SU-DHL-6 (cell line): ENCODE data around the gene ACVRL1.

Experiments used
- H2AFZ ChIP-seq: fragments of 200-600 bp; sonication (generic); 2 replicates; pipeline ENCODE4 v1.6.1; 2014; ENCODE audit warnings: low read depth, mild to moderate bottlenecking, moderate library complexity, mixed read lengths, antibody characterized with exemption, low read length; ENCODE audit not compliant: severe bottlenecking
- H3F3A ChIP-seq: fragments of 200-600 bp; shearing (Covaris generic); 2 replicates; pipeline ENCODE4 v1.6.0; 2016; ENCODE audit warnings: antibody characterized with exemption, mild to moderate bottlenecking; ENCODE audit not compliant: insufficient read depth
- H3K27ac ChIP-seq: fragments of 200-600 bp; sonication (generic); 2 replicates; pipeline ENCODE4 v1.5.1; 2016; ENCODE audit warnings: low read depth, mild to moderate bottlenecking, low read length, moderate library complexity, mixed read lengths
- H3K27me3 ChIP-seq: fragments of 200-600 bp; sonication (generic), shearing (Covaris generic); 2 replicates; pipeline ENCODE4 v1.6.0; 2014; ENCODE audit warnings: mild to moderate bottlenecking, low read length
- H3K36me3 ChIP-seq: fragments of 200-600 bp; sonication (generic); 2 replicates; pipeline ENCODE4 v1.6.1; 2014; ENCODE audit warnings: mild to moderate bottlenecking, low read length, mixed read lengths
- H3K4me2 ChIP-seq: fragments of 300-600, 200-600 bp; shearing (Covaris generic), sonication (generic); 2 replicates; pipeline ENCODE4 v1.6.0; 2014; ENCODE audit warnings: low read length, low read depth, mild to moderate bottlenecking; ENCODE audit not compliant: poor library complexity, severe bottlenecking
- H3K4me3 ChIP-seq: fragments of 200-600 bp; sonication (generic); 2 replicates; pipeline ENCODE4 v1.5.1; 2014; ENCODE audit warnings: antibody characterized with exemption, low read length, mild to moderate bottlenecking, mixed read lengths; ENCODE audit not compliant: insufficient read depth, poor library complexity, severe bottlenecking
- H3K79me2 ChIP-seq: fragments of 200-600 bp; sonication (generic); 2 replicates; pipeline ENCODE4 v1.6.1; 2014; ENCODE audit warnings: mild to moderate bottlenecking, low read length, moderate library complexity; ENCODE audit not compliant: insufficient read depth
- H3K9ac ChIP-seq: fragments of 200-600 bp; sonication (generic); 2 replicates; pipeline ENCODE4 v1.7.0; 2014; ENCODE audit warnings: mild to moderate bottlenecking, low read length
- H3K9me2 ChIP-seq: fragments of 200-600 bp; sonication (generic); replicated peaks from 2 replicates; pipeline ENCODE4 v1.6.1; 2014; ENCODE audit warnings: low read length; ENCODE audit not compliant: insufficient read depth
- H3K9me3 ChIP-seq: fragments of 200-600 bp; sonication (generic); 2 replicates; pipeline ENCODE4 v1.6.1; 2014; ENCODE audit warnings: low read length, mixed read lengths; ENCODE audit not compliant: insufficient read depth
- H4K20me1 ChIP-seq: fragments of 200-600 bp; sonication (generic); 2 replicates; pipeline ENCODE4 v1.6.1; 2014; ENCODE audit warnings: low read depth, mild to moderate bottlenecking, antibody characterized with exemption, low read length, moderate library complexity, mixed read lengths
- CTCF ChIP-seq: fragments of 200-600 bp; sonication (generic); IDR thresholded peaks from one replicate; pipeline ENCODE4 v1.5.1; 2017; ENCODE audit warnings: antibody characterized with exemption, mild to moderate bottlenecking, low read length, moderate library complexity; ENCODE audit not compliant: insufficient read depth, poor library complexity, severe bottlenecking
- EZH2phosphoT487 ChIP-seq: fragments of 200-600 bp; sonication (generic), shearing (Covaris generic); conservative IDR thresholded peaks from 2 replicates; pipeline ENCODE4 v1.6.1; 2018; ENCODE audit warnings: mild to moderate bottlenecking, antibody characterized with exemption, low read length, moderate library complexity, mixed read lengths

The ACVRL1 gene

GRCh38 chr12:51971679-51972421 is 64.5 kb downstream of the ACVRL1 start:
- no peaks in the 10 kb centered on the region for H3K9me2 ChIP-seq
- H2AFZ ChIP-seq: no peak overlapping the region
- H3K4me3 ChIP-seq: no peak overlapping the region
- H3F3A ChIP-seq: no peaks in the 10 kb centered on the region
- H3K4me2 ChIP-seq: no peak overlapping the region
- TF ChIP-seq CTCF (no peak), EZH2phosphoT487 (no peak)
- no peaks in the 10 kb centered on the region for H3K9me3 ChIP-seq
- no peaks in the 10 kb centered on the region for H3K36me3 ChIP-seq
- no peaks in the 10 kb centered on the region for H3K79me2 ChIP-seq
- no peak overlapping the region for H3K27ac ChIP-seq
- H3K27me3 ChIP-seq: no peaks in the 10 kb centered on the region
- no peak overlapping the region for H3K9ac ChIP-seq
- H4K20me1 ChIP-seq: no peaks in the 10 kb centered on the region; the same call in 1 of the 2 replicates

GRCh38 chr12:51972422-51972812 is 65.1 kb downstream of the ACVRL1 start:
- H3K9ac ChIP-seq: no peak overlapping the region
- H3K79me2 ChIP-seq: no peaks in the 10 kb centered on the region
- TF ChIP-seq EZH2phosphoT487: no peak
- no peak for TF ChIP-seq CTCF
- H3K36me3 ChIP-seq: no peaks in the 10 kb centered on the region
- H3K4me2 ChIP-seq: no peak overlapping the region
- no peaks in the 10 kb centered on the region for H3K9me2 ChIP-seq
- H3K4me3 ChIP-seq: no peak overlapping the region
- no peak overlapping the region for H2AFZ ChIP-seq
- H3K27me3 ChIP-seq: no peaks in the 10 kb centered on the region
- no peaks in the 10 kb centered on the region for H3F3A ChIP-seq
- H3K9me3 ChIP-seq: no peaks in the 10 kb centered on the region
- H4K20me1 ChIP-seq: no peaks in the 10 kb centered on the region; the same call in 1 of the 2 replicates
- no peak overlapping the region for H3K27ac ChIP-seq

GRCh38 chr12:51972849-51973273 is 65.6 kb downstream of the ACVRL1 start:
- Histone ChIP-seq H3K9me2 (no peaks in the 10 kb centered on the region), H2AFZ (no peak overlapping the region), H3K79me2 (no peaks in the 10 kb centered on the region), H3K27me3 (no peaks in the 10 kb centered on the region), H4K20me1 (no peaks in the 10 kb centered on the region; the same call in 1 of the 2 replicates), H3K9me3 (no peaks in the 10 kb centered on the region), H3K4me3 (no peak overlapping the region), H3F3A (no peaks in the 10 kb centered on the region), H3K9ac (no peak overlapping the region), H3K27ac (no peak overlapping the region), H3K4me2 (no peak overlapping the region), H3K36me3 (no peaks in the 10 kb centered on the region)
- TF ChIP-seq CTCF: no peak
- TF ChIP-seq EZH2phosphoT487: no peak
